ENCODE results near the gene PRIM2.
"Not testable (repeated sequence)": the region's sequence is repeated elsewhere in the genome, so short reads cannot be mapped to it uniquely, and the experiment has no call there.

- TF ChIP-seq PATZ1 (CRISPR knock-in tag; IDR thresholded peaks at IDR 0.05; ENCODE audit: borderline replicate concordance); ISL1 (CRISPR knock-in tag; IDR thresholded peaks at IDR 0.05); SNAI2 (CRISPR knock-in tag; IDR thresholded peaks at IDR 0.05); ZNF8 (CRISPR knock-in tag; IDR thresholded peaks at IDR 0.05); ZFP30 (CRISPR knock-in tag; IDR thresholded peaks at IDR 0.05); ZNF70 (CRISPR knock-in tag; IDR thresholded peaks at IDR 0.05); RARB (CRISPR knock-in tag; IDR thresholded peaks at IDR 0.05); ZNF565 (CRISPR knock-in tag; conservative IDR thresholded peaks at IDR 0.05; ENCODE audit: low read depth); PPARA (CRISPR knock-in tag; IDR thresholded peaks at IDR 0.05; ENCODE audit: borderline replicate concordance); GLIS3 (CRISPR knock-in tag; IDR thresholded peaks at IDR 0.05); ESRRG (CRISPR knock-in tag; IDR thresholded peaks at IDR 0.05): not testable (repeated sequence)
- TF ChIP-seq, protein P1, sequence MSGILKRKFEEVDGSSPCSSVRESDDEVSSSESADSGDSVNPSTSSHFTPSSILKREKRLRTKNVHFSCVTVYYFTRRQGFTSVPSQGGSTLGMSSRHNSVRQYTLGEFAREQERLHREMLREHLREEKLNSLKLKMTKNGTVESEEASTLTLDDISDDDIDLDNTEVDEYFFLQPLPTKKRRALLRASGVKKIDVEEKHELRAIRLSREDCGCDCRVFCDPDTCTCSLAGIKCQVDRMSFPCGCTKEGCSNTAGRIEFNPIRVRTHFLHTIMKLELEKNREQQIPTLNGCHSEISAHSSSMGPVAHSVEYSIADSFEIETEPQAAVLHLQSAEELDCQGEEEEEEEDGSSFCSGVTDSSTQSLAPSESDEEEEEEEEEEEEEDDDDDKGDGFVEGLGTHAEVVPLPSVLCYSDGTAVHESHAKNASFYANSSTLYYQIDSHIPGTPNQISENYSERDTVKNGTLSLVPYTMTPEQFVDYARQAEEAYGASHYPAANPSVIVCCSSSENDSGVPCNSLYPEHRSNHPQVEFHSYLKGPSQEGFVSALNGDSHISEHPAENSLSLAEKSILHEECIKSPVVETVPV (CRISPR knock-in tag; IDR thresholded peaks at IDR 0.05), result not testable (repeated sequence)
- TF ChIP-seq, protein P2, sequence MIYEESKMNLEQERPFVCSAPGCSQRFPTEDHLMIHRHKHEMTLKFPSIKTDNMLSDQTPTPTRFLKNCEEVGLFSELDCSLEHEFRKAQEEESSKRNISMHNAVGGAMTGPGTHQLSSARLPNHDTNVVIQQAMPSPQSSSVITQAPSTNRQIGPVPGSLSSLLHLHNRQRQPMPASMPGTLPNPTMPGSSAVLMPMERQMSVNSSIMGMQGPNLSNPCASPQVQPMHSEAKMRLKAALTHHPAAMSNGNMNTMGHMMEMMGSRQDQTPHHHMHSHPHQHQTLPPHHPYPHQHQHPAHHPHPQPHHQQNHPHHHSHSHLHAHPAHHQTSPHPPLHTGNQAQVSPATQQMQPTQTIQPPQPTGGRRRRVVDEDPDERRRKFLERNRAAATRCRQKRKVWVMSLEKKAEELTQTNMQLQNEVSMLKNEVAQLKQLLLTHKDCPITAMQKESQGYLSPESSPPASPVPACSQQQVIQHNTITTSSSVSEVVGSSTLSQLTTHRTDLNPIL (CRISPR knock-in tag; IDR thresholded peaks at IDR 0.05; ENCODE audit: low read depth), result not testable (repeated sequence)
Measured at GRCh38 chr6:57288136-57288535, 29.3 kb upstream of the PRIM2 start.
